Kidney (tissue), 14 donors: ENCODE measurements around the gene NCR2. TPM values are rescaled to one million over a fixed set of nuclear protein-coding genes. Genes with fewer than 3 reads are reported as not detected.

Source experiments
- DNase-seq, 5 donors: peaks; one replicate each; pipeline ENCODE4 v3.0.0-alpha.2; 2013 to 2020
- FAIRE-seq: peaks from 2 replicates; lab custom pipeline; 2012; peaks lifted over from hg19 to GRCh38; lab: Jason Lieb, UNC
- H3K27ac ChIP-seq, 2 donors: one replicate each; pipeline ENCODE4 v1.7.0; 2013; ENCODE audit warnings: low read depth in 2 of 2, low read length in 2 of 2, inconsistent platforms in 1 of 2
- H3K27me3 ChIP-seq: one replicate; pipeline ENCODE4 v1.7.1; 2013; ENCODE audit warnings: low read length, inconsistent platforms; ENCODE audit not compliant: control insufficient read depth, insufficient read depth
- H3K36me3 ChIP-seq, 3 donors: one replicate each; pipeline versions ENCODE4 v1.7.0 to v1.7.1; 2013; ENCODE audit warnings: low read length in 3 of 3, control low read depth in 1 of 3, inconsistent platforms in 1 of 3; ENCODE audit not compliant: insufficient read depth in 3 of 3, control insufficient read depth in 2 of 3
- H3K4me1 ChIP-seq, 3 donors: one replicate each; pipeline versions ENCODE4 v1.7.0 to v1.7.1; 2013; ENCODE audit warnings: low read length in 3 of 3, inconsistent platforms in 1 of 3, low read depth in 1 of 3; ENCODE audit not compliant: control insufficient read depth in 2 of 3, insufficient read depth in 2 of 3
- H3K4me3 ChIP-seq, 3 donors: one replicate each; pipeline versions ENCODE4 v1.7.0 to v1.8.1; 2013; ENCODE audit warnings: low read length in 3 of 3, control low read depth in 1 of 3, inconsistent platforms in 1 of 3
- H3K9ac ChIP-seq, 3 donors: one replicate each; pipeline versions ENCODE4 v1.7.0 to v1.7.1; 2013; ENCODE audit warnings: low read length in 3 of 3, control low read depth in 1 of 3, inconsistent platforms in 1 of 3
- H3K9me3 ChIP-seq, 3 donors: one replicate each; pipeline versions ENCODE4 v1.7.0 to v1.7.1; 2013; ENCODE audit warnings: low read length in 3 of 3, control low read depth in 1 of 3, inconsistent platforms in 1 of 3; ENCODE audit not compliant: control insufficient read depth in 2 of 3, insufficient read depth in 1 of 3
- CTCF ChIP-seq: IDR thresholded peaks from 3 replicates; pipeline ENCODE4 v1.5.1; 2012; ENCODE audit warnings: mild to moderate bottlenecking, moderate library complexity, borderline replicate concordance; ENCODE audit not compliant: insufficient read depth; ENCODE audit errors: extremely low read depth
- intact Hi-C: fragments of 100-400 bp; cut with DNase I; formaldehyde crosslinking; loops from one replicate; pipeline ENCODE4 v1.11.1; 2022
- polyA plus RNA-seq: library from polyadenylated mRNA; stranded (reverse); fragments of 350-450 nt; fragmentation: Illumina TruSeq; extraction: RNeasy Lipid Tissue Mini Kit (QIAGEN cat#74804); gene quantifications from one replicate; pipeline ENCODE4 v1.2.3, GENCODE V29; 2014; ENCODE audit warnings: low read depth, low replicate concordance; ENCODE audit not compliant: insufficient read depth
- total RNA-seq: library from RNA; stranded (reverse); fragmentation: NEBNext Ultra II Directional; extraction: Animal tissue kit (Norgen Biotek cat#: 25700); gene quantifications from one replicate; pipeline ENCODE4 v1.2.1, GENCODE V29; 2021
- donor health status: control.
- donor health status: control.
- donor health status: control.
- donor health status: control.
- donor health status: control.
- donor health status: DM: yes; HTN: yes; CAD: no.
- donor health status: Normal renal cell carcinoma (clear cell type).

Gene NCR2
- total and polyA plus RNA-seq, 2 donors from 2014 or later, result not detected

- TF ChIP-seq CTCF, result peak; percentile 99
- FAIRE-seq (no peak), DNase-seq (peak; percentile 83 to 91 (median 89))
- intact Hi-C loops, result no loop called here
- no peaks in the 10 kb centered on the region for H3K9me3 ChIP-seq
- H3K9ac ChIP-seq, result peak overlapping the region in 2 of 3 donors; percentile 6 to 21
- H3K27ac ChIP-seq, result no peak overlapping the region
- no peaks in the 10 kb centered on the region for H3K36me3 ChIP-seq
- H3K4me3 ChIP-seq, result peak overlapping the region; percentile 36 to 49 (median 47)
- peaks cover 0 to 6% (median 5%) of the 10 kb centered on the region in 3 donors for H3K4me1 ChIP-seq
- peaks cover 2% of the 10 kb centered on the region for H3K27me3 ChIP-seq
Observed at GRCh38 chr6:41318654-41319565, 16.5 kb upstream of the NCR2 start.

DNA sequence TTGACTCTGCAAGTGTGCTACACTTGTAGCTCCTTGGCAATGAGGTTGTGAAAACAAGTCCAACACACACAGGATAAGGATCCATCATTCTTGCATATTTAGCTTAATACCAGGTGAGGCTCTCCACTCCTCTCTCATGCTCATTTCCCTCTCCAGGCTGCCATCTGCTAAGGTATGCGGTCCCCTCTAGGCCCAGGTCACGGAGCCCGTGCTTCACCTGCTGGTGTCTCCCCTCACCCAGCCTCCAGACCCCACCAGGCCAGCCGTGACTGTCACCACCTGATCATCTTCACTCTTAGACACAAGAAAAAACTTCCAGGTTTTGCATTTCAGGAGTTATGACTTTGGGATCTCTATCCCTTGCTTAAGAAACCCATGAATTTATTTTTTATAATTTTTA is 14.2 kb upstream of the NCR2 start:
- intact Hi-C loops, result no loop called here
- Histone ChIP-seq H3K9me3 (no peaks in the 10 kb centered on the region), H3K36me3 (no peaks in the 10 kb centered on the region), H3K4me3 (no peak overlapping the region), H3K9ac (no peak overlapping the region), H3K4me1 (peaks cover 0 to 6% (median 5%) of the 10 kb centered on the region in 3 donors), H3K27me3 (peaks cover 2% of the 10 kb centered on the region), H3K27ac (no peak overlapping the region)
- DNase-seq (no peak), FAIRE-seq (no peak)
- no peak for TF ChIP-seq CTCF

GRCh38 chr6:41325446-41326066 is 9.9 kb upstream of the NCR2 start:
- peak in 1 of 5 donors; percentile 21 for DNase-seq

More at GRCh38 chr6:41325446-41326066, 9.9 kb upstream of the NCR2 start:
- no peaks in the 10 kb centered on the region for H3K36me3 ChIP-seq
- no peaks in the 10 kb centered on the region for H3K9me3 ChIP-seq
- H3K4me1 ChIP-seq, result no peaks in the 10 kb centered on the region
- TF ChIP-seq CTCF, result no peak
- no peaks in the 10 kb centered on the region for H3K27me3 ChIP-seq
- intact Hi-C loops, result no loop called here
- H3K9ac ChIP-seq, result no peak overlapping the region
- no peak for FAIRE-seq
- no peak overlapping the region for H3K4me3 ChIP-seq
- H3K27ac ChIP-seq, result no peak overlapping the region
